GM21528 (cell line): Measurements from ENCODE around the gene PC.
"Not testable (repeated sequence)": the region's sequence is repeated elsewhere in the genome, so short reads cannot be mapped to it uniquely, and the experiment has no call there.

Source experiments
- ATAC-seq: cut with Tn5 transposase; IDR thresholded peaks from one replicate; pipeline ENCODE4 v1.9.1; 2021; ENCODE audit warnings: mild to moderate bottlenecking, moderate library complexity; ENCODE audit not compliant: unreplicated experiment, low FRiP score

The PC gene

DNA sequence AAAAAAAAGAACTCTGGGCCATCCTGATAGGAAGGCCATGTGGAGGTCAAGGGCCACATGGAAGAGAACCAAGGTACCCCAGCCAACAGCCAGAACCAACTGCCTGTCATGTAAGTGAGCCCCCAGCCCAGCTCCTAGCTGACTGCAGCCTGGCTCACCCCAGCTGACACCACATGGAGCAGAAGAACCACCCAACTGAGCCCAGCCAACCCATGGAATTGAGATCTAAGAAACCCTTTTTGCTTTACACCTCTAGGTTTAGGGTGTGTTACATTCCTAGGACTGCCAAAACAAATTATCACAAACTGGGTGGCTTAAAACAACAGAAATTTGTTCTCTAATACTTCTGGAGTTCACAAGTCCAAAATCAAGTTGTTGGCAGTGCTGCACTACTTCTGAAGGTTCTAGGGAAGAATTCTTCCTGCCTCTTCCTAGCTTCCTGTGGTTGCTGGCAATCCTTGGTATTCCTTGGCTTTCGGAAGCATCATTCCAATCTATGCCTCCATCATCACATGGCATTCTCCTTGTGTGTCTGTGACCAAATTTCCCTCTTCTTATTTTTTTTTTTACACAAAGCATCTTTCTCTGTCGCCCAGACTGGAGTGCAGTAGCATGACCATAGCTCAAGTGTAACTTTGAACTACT, 21.3 kb upstream of the PC start:
- ATAC-seq = no peak

DNA sequence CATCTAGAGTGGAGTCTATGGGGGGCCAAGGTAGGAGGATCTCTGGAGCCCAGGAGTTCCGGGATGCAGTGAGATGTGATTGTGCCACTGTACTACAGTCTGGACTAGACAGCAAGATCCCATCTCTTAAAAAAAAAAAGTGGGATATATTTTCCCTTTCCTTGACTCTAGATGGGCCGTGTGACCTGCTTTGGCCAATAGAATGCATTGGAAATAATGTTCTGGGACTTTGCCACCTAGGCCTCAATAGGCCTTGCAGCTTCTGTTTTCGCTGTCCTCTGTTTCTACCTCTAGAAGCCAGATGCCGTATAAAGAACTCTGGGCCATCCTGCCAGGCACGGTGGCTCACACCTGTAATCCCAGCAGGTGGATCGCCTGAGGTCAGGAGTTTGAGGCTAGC, 20.5 kb upstream of the PC start:
- no peak for ATAC-seq

DNA sequence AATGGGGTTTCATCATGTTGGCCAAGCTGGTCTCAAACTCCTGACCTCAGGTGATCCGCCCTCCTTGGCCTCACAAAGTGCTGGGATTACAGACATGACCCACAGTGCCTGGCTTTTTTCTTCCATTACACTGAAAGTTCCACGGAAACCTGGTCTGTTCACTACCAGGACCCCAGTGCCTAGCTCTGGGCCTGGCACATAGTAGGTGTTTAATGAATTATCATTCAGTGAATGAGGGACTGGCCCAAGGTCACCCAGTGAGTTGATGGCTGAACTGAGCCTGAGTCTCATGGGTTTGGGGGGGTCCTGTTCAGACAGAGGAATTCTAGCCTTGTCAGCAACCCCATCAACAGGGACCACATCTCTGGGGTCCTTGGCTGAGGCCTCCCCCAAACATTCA, 20.0 kb upstream of the PC start:
- ATAC-seq = no peak

DNA sequence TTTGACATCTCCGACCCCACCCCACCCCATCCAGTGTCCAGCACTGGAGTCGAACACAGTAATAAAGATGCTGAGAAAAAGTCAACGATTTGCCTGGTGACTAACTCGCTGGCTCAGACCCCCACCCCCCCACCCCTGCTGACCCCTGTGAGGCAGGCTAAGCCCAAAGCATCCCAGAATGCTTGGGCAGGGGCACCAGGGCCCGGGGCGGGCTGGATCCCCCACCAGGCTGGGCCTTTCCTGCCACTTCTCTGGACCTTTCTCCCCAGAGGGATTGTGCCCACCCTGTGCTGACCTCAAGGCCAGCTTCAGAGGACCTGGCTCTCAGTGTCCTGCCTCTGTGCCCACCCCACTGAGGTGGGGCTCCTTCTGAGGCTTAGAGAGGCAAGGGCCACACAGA, 18.7 kb upstream of the PC start:
- ATAC-seq = no peak

DNA sequence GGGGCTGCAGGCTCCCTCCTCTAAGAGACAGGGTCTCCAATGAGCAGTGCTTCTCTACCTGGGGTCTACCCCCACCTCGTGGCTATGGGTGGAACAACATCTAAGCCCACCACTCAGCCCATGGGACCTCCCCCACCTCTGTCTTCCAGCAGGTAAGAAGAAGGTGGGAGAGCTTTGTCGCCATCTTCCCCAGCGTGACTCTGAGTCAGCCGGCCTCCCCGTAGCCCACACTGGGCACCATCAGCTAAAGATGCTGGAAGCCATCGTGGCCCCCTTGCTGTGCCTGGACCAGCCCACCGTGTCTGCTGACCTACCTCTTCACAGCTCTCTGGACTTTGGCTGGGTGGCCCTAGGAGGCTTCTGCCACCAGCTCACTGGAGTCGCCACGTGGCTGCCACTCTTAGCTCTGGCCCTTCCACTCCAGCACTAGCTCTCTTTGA, 17.9 kb upstream of the PC start:
- no peak for ATAC-seq

DNA sequence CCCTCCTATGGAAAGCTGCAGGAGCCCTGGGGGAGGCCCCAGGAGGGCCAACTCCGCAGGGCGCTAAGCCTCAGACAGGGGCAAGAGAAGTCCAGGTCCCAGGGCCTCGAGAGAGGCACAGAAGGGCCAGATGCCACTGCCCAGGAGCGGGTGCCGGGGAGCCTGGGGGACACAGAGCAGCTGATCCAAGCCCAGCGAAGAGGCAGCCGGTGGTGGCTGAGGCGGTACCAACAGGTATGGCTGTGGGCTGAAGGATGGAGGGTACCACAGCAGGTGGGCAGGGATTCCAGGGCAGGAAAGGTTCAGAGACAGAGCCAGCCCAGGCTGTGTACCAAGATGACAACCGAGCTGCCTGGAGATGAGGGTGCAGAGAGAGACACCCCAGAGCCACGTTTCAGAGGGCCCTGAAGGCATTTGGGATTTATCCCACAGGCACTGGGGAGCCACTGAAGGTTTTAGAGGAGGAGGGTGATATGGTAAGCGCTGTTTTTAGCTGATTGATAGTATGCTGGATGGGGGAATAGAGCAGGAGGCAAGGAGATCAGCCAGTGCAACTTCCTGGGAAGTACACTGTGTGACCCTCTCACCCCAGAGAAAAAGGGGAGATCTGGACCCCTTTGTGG, 17.3 kb upstream of the PC start:
- no peak for ATAC-seq

DNA sequence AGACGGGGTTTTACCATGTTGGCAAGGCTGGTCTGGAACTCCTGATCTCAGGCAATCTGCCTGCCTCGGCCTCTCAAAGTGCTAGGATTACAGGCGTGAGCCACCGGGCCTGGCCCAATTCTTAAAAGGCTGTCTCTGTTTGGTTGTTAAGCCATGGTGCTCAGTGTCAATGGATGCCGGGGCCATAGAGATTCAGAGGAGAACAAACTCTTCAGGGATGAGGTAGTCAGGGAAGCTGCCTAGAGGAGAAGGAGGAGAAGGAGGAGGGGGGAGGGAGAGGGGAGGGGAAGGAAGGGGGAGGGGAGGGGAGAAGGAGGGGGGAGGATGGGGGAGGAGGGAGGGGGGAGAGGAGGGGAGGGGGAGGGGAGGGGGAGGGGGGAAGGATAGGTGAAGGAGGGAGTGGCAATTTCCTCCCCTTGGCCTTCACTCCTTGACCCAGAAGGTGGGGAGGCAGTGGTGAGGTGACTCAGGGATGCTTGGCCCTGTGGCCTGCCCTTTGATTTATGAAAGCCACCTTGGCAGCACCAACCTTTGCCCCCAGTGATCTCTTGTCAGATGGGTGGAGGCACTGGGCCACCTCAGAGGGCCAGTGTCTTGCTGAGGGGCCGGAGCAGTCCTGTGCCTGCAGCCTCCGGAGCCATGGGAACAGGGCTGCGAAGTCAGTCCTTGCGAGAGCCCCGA, 16.7 kb upstream of the PC start, which contains the start of gene C11orf86:
C11orf86 (plus strand) TSS at position 581 of the 681 bp plus-strand sequence; CDS start at position 640, 59 bp downstream.
- ATAC-seq = no peak

DNA sequence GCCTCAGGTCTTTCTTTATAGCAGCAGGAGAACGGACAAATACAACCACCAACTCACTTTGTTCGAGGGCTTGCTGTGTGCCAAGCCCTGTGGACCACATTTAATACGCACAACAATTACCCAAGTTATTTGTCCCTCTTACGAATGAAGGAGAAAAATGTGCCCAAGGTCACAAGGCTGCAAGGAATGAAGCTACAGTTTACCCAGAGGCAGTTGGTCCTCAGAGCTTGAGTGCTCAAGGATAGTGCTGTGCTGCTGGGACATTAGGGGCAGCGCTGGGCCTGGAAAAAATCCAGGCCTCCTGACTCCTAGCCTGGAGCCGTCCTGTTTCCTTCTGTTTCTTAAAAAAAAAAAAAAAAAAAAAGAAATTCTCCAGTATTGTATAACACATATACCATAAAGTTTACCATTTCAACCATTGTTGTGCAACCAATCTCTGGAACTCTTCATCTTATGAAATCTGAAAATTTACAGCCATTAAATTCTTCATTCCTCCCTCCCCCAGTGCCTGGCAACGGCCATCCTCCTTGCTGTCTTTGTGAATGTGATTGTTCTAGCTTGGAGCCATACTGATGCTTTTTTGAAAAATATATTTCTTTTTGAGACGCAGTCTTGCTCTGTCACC, 15.9 kb upstream of the PC start:
- no peak for ATAC-seq

DNA sequence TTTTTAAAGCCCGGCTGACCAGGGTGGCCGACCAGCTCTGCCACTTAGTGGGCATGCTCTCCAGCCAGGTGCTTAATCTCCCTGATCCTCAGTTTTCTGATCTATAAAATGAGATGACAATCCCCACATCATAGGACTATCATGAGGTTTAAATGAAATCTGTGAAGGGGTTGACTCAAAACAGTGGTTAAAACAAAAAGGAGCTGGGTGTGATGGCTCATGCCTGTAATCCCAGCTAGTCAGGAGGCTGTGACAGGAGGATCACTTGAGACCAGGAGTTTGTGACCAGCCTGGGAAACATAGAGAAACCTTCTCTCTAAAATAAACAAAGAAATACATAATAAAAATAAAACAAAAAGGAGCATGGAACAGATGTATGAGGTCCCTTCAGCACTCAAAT, 13.3 kb upstream of the PC start:
- ATAC-seq = no peak

DNA sequence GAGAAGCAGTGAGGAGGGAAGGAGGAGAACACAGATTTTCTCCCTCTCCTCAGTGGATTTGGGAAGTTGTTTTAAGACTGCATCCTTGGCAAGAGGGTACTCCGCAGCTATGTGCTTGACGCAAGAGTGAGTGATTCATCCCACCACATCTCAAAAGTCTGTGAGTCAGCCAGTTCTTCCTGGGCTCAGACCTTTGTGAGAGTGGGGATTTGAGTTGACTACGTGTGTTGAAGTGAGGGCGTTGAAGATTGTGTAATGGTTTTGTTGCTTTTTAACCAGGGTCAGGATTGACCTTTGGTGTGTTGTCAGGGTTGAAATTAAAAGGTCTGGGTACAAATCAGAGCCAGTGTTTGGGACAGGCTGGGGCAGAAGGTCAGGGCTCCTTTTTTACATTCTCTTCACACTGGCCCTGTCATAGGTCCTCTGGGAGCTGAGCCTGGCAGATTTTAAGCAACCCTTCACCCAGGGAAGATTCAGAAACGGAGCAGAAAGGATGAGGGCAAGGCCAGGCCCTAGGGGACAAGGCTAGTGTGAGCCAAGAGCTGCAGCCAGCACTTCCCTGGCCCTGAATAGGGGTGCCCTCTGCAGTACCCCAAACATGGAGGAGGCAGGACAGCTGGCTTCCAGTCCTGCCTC, 12.7 kb upstream of the PC start:
- no peak for ATAC-seq

DNA sequence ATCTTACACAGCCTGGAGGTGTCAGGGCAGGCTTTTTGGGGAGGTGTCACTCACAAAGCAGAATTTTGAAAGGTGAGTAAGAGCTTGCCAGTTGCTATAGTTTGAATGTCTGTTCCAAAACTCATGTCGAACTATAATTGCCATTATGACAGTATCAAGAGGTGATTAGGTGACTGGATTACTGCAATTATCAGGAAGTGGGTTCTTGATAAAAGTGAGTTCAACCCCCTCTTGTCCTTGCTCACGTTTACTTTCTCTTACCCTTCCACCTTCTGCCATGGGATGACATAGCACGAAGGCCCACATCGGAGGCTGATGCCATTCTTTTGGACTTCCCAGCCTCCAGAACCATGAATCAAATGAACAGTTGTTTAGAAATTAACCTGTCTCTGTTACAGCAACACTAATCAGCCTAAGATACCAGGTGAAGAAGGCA, 12.2 kb upstream of the PC start:
- ATAC-seq = no peak

DNA sequence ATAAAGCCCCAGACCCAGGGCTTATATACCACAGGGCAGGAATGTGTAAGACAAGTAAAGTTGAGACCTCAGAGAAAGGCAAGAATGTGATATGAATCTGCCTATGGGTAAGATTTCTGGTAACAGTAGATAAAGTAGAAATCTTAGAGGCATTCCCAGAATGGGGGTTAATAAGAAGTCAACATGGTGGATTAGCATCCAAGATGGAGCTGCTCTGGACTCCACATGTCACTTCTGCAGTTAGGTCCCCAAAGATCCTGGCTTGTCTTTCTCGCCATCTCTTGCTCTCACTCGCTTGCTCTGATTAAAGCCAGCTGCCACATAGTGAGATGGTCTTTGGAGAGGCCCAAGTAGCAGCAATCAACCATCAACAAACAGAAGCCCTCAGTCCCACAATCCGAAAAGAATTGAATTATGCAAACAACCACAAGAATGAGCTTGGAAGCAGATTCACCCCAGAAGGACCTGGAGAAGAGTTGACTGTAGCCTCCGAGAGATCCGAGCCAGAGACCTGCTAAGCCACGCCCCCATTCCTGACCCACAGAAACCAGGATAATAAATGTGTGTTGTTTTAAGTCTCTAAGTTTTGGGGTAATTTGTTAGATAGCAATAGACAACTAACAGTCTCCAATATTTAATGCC, 11.5 kb upstream of the PC start:
- no peak for ATAC-seq

DNA sequence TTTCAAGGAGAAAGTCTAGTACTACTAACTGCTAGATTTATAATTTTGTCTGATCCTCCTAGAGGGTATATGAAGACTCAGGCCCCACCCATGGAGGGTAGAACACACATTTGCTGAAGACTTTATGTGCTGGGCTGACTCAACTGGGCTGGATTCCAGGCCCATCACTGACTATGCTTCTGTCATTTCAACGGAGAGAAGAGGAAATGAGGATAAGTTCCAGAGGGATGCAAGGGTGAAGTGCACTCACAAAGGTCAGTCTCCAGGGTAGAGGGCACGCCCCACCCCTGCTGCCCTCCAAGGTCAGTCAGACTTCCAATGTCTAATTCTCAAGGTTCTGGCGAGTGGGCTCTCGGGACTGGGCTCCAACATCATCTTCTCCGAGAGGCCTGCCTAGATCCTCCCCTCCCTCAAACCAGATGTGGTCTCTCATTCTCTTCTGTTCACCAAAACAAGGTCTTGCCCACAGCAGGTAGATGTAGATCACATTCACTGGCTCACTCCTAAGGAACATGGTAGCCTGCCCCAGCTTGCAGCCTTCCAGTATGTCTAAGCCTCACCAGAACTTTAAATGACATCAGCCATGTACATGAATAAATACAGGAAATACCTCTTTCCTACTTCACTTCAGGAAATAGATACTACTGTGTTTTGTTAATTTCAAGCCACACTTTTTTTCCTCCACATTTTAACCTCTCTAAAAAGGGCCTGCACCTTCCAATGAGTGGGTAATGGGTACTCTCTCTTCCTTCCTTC, 9.7 kb upstream of the PC start:
- ATAC-seq = no peak

DNA sequence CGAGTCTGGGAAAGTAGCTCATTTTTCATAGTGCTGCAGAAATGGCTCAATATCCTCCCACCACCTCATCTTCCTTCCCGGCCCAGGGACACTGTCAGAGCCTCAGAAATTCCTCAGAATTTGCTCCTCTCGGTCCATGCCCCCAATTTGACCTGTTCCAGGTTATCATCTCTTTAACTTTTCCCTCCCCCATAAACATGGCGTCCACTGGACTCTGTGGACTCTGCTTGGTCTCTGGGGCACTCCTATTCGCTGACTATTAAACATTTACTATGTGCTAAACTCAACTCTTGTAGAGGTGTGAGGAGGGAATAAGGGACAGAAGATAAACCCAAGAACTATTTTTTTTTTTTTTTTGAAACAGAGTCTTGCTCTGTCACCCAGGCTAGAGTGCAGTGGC, 8.2 kb upstream of the PC start:
- ATAC-seq = no peak

DNA sequence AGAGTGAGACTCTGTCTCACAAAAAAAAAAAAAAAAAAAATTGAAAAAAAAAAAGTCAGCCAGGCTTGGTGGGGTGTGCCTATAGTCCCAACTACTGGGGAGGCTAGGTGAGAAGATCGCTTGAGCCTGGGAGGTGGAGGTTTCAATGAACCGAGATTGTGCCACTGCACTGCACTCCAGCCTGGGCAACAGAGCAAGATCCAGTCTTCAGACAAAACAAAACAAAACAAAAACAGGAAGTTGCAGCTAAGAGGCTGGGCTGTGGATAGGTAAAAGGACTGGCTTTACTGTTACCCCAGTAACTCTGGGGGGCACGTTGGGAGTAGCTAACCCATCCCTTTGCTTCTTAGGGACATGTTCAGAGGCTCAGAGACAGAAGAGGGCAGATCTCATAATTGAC, 6.3 kb upstream of the PC start:
- ATAC-seq = no peak

DNA sequence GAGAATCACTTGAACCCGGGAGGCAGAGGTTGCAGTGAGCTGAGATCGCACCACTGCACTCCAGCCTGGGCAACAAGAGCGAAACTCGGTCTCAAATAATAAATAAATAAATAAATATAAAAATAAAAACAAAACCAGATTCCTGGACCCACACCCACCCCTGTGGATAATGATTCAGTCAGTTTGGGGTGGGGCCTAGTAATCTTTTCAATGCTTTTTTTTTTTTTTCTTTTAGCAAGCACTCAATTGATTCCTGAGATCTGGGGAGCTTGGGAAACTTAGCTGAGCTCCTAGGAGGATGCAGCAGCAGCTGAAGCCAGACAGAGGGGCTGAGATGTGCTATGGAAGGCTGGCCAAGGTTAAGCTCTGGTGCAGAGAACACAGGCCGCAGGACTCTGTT, 4.6 kb upstream of the PC start:
- no peak for ATAC-seq

DNA sequence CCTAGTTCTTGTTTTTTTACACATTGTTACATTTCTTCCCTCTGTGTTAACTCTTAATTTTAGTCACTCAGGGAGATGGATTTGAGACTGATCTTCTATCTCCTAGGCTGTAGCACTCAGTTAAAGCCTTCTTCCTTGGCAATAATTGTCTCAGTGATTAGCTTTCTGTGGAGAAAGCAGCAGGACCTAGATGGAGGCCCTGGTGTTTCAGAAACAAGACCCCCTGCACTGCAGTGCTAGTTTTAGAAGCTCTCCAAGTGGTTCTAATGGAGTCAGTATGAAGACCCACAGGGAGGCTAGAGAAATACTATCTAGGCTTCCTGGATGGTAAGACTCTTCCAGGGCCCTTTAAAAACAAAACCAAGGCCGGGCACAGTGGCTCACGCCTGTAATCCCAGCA, 4.1 kb upstream of the PC start:
- no peak for ATAC-seq

DNA sequence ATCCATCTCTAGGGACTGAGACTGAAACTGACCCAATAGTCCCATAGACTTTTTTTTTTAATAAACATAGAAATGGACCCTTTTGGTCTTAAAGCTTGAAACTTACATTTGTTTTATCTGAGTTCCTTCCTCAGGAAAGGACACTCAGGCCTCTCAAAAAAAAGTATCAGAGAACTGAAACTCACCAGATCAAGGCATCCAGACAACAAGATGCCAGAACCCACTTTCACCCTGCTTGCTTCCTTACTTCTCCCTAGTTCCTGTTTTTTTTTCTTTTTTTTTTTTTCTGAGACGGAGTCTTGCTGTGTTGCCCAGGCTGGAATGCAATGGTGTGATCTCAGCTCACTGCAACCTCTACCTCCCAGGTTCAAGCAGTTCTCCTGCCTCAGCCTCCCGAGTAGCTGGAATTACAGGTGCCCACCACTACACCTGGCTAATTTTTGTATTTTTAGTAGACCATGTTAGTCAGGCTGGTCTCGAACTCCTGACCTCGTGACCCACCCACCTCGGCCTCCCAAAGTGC, 3.6 kb upstream of the PC start:
- not testable (repeated sequence) for ATAC-seq

DNA sequence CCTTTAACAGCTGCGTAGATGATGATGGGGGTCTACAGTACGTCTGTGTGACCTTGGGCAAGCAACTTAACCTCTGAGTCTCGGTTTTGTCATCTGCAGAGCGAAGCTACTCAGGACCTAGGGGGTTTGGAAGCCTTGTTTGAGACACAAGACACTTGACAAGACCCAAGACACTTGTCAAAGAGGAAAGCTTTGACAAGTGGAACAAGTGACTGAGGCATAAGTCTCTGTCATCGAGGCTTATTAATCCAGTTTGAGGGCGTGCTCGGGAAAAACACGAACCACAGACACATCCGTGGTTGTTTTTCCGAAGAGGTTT, 732 bp upstream of the PC start:
- no peak for ATAC-seq

DNA sequence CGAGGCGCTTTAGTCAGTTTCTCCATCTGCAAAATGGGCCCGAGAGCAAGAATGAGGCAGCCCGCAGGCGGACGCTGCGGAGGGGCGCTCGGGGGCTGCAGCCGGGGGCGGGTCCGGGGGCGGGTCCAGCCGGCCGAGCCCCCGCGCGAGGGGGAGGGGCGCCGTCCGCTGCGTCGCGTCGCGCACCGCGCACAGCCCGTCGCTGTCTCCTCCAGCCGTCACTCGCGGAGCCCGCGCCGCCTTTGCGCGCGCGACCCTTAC, 282 bp downstream of the PC start:
- no peak for ATAC-seq
